Immature natural killer cell (primary cell): ENCODE results near the gene CCDC15. TPM values are rescaled to one million over a fixed set of nuclear protein-coding genes. Genes with fewer than 3 reads are reported as not detected.
"Not testable (repeated sequence)": the region's sequence is repeated elsewhere in the genome, so short reads cannot be mapped to it uniquely, and the experiment has no call there.

Source experiments
- DNase-seq, 3 donors: peaks; one replicate each; pipeline ENCODE4 v3.0.0; 2022; ENCODE audit warnings: mixed read lengths in 1 of 3
- H3K27ac Mint-ChIP-seq, 6 donors: one replicate each; pipeline ENCODE4 v1.8.0; 2020; ENCODE audit warnings: mixed read lengths in 6 of 6, mild to moderate bottlenecking in 5 of 6, inconsistent platforms in 4 of 6, moderate library complexity in 3 of 6
- H3K27me3 Mint-ChIP-seq, 3 donors: one replicate each; pipeline ENCODE4 v1.8.0; 2020 to 2021; ENCODE audit warnings: low read depth in 3 of 3, mild to moderate bottlenecking in 3 of 3, mixed read lengths in 3 of 3, moderate library complexity in 3 of 3, inconsistent platforms in 1 of 3
- H3K36me3 Mint-ChIP-seq, 3 donors: one replicate each; pipeline ENCODE4 v1.8.0; 2020; ENCODE audit warnings: mixed read lengths in 3 of 3, inconsistent platforms in 2 of 3, mild to moderate bottlenecking in 2 of 3
- H3K4me1 Mint-ChIP-seq, 2 donors: one replicate each; pipeline ENCODE4 v1.8.0; 2020; ENCODE audit warnings: inconsistent platforms in 2 of 2, mild to moderate bottlenecking in 2 of 2, mixed read lengths in 2 of 2, moderate library complexity in 1 of 2
- H3K4me3 Mint-ChIP-seq, 5 donors: one replicate each; pipeline ENCODE4 v1.8.0; 2020; ENCODE audit warnings: mild to moderate bottlenecking in 5 of 5, mixed read lengths in 5 of 5, inconsistent platforms in 3 of 5, moderate library complexity in 3 of 5
- H3K9me3 Mint-ChIP-seq, 6 donors: one replicate each; pipeline ENCODE4 v1.8.0; 2020; ENCODE audit warnings: mild to moderate bottlenecking in 6 of 6, mixed read lengths in 6 of 6, inconsistent platforms in 4 of 6, moderate library complexity in 3 of 6
- polyA plus RNA-seq, 3 donors: library from polyadenylated mRNA; unstranded; fragments of 300-500 nt; fragmentation: Illumina TruSeq; gene quantifications; one replicate each; pipeline ENCODE4 v1.2.3, GENCODE V29; 2021

Gene CCDC15
- polyA plus RNA-seq, 3 donors from 2014 or later: 0.50 to 2.7 (median 1.6) TPM

DNA sequence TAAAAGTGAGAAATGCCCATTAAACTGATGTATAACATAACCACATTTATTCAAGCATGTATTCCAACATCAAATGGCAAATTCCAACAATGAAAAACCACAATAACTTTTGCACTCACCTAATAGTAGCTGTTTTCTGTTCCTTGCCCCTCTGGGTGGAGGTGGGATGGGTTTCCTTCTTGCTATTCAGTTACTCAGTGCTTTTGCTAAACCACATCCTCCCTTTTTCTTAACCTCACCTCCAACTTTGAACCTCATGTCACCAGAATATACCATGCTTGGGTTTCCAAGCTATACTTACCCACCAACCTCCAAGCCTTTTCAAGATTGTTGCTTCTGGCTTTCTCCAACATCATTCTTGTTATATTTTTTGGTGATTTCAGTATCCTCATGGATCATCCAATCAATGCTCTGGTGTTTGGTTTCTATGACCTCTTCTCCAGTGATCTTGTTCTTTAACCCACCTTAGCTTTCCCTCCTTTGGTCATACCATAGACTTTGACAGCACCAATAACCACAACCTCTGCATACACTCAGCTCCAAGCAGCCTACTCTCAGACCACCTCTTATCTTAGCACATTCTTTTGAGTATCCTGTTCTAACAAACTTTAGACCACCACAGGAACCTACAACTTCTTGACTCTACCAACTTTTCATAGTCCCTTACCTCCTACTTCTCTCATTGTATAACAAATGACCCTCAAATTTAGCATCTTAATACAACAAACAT, 3.2 kb upstream of the CCDC15 start:
- Mint-ChIP-seq H3K4me3 (no peak overlapping the region), H3K4me1 (peaks cover 5 to 11% of the 10 kb centered on the region in 2 donors), H3K36me3 (peaks cover 7 to 8% (median 7%) of the 10 kb centered on the region in 3 donors), H3K9me3 (peaks cover 2 to 13% (median 8%) of the 10 kb centered on the region in 6 donors), H3K27me3 (peaks cover 0 to 3% (median 0%) of the 10 kb centered on the region in 3 donors), H3K27ac (peak overlapping the region in 1 of 6 donors; percentile 32)
- peak; percentile 18 to 41 (median 28) for DNase-seq

DNA sequence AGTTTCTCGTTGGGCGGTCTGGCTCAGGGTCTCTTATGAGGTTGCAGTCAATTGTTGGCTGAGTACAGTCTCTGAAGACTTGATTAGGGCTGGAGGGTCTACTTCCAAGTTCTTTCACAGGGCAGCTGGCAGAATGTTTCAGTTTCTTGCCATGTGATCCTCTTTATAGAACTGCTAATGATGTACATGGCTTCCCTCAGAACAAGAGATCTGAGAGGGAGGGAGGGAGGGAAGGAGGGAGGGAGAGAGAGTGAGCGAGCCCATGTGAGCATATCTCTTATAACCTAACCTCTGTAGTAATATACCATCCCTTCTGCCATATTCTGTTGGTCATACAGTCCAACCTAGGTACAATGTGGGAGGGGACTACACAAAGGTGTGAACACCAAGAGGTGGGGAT, 2.7 kb upstream of the CCDC15 start:
- H3K4me3 Mint-ChIP-seq: no peak overlapping the region
- peaks cover 0 to 3% (median 0%) of the 10 kb centered on the region in 3 donors for H3K27me3 Mint-ChIP-seq
- H3K27ac Mint-ChIP-seq: no peak overlapping the region
- H3K36me3 Mint-ChIP-seq: peaks cover 5 to 8% (median 7%) of the 10 kb centered on the region in 3 donors
- H3K9me3 Mint-ChIP-seq: peaks cover 2 to 13% (median 8%) of the 10 kb centered on the region in 6 donors
- DNase-seq: no peak
- H3K4me1 Mint-ChIP-seq: peaks cover 5 to 11% of the 10 kb centered on the region in 2 donors

DNA sequence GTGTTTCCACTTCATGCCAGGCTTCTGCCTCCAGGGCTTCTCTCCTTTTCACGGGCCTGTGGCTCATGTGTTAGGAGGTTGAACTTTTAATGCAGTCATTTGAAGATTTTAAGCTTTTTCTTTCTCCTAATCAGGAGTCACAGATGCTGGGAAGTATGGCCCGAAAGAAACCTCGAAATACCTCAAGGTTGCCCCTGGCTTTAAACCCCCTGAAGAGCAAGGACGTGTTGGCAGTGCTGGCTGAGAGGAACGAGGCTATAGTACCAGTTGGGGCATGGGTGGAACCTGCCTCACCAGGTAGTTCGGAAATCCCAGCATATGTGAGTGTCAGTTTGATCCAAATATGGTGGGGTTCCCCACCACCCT, 571 bp downstream of the CCDC15 start:
- Mint-ChIP-seq H3K9me3 (peaks cover 0 to 2% (median 0%) of the 10 kb centered on the region in 6 donors), H3K36me3 (peaks cover 0 to 3% (median 0%) of the 10 kb centered on the region in 3 donors), H3K4me1 (peaks cover 0 to under 1% of the 10 kb centered on the region in 2 donors), H3K4me3 (no peak overlapping the region), H3K27me3 (peaks cover 0 to 2% (median 0%) of the 10 kb centered on the region in 3 donors), H3K27ac (no peak overlapping the region)
- no peak for DNase-seq

DNA sequence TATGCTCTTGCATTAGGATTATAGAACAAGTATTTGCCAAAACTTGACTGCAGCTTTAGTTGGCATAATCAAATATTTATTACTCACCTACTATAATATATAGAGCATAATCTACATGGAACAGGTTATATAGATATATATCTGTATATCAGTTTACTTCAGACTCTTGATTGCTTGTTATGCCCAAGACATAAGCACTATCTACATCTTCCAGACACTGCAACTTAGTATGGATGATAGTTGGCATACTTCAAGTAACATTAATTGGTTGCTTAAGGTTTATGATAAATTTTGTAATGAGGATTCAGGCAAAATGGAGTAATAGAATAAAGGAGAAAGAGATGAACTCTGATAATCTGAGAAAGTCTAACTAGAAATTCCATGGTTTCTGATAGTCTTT, 1.0 kb downstream of the CCDC15 start:
- Mint-ChIP-seq H3K9me3 (peaks cover 0 to 1% (median 0%) of the 10 kb centered on the region in 6 donors), H3K27ac (no peak overlapping the region), H3K27me3 (peaks cover 0 to 2% (median 0%) of the 10 kb centered on the region in 3 donors), H3K36me3 (peaks cover 0 to 3% (median 0%) of the 10 kb centered on the region in 3 donors), H3K4me3 (peak overlapping the region in 1 of 5 donors; percentile 22), H3K4me1 (no peaks in the 10 kb centered on the region)
- no peak for DNase-seq

DNA sequence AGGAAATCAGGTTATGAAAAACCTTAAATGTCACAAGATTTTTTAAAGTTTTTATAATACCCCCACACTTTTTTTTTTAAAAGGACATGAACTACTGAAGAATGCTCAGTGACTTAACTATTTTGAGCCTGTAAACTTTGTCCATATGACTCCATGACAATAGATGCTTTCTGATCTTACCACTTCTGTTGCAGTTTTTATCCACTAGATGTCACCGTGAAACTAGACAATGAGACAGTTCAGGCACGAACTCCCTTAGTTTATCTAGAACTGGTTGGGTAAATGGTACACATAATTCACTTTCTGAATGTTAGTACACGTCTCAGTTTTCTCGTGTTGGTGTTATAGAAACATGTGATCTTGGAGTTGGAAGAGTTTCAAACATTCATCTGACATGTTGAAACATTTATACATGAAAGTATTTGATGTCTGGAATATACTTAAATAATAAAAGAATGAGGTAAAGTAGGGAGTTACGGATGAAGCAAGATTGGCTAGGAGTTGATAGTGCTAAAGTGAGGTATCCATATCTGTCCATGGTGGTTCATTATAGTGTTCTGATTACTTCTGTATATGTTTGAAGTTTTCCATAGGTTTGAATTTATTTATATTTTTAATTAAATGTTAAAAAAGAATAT, 8.1 kb downstream of the CCDC15 start:
- no peak overlapping the region for H3K4me3 Mint-ChIP-seq
- no peaks in the 10 kb centered on the region for H3K4me1 Mint-ChIP-seq
- peaks cover 0 to 4% (median 0%) of the 10 kb centered on the region in 3 donors for H3K27me3 Mint-ChIP-seq
- no peak overlapping the region for H3K27ac Mint-ChIP-seq
- H3K36me3 Mint-ChIP-seq: peaks cover 0 to 3% (median 0%) of the 10 kb centered on the region in 3 donors
- H3K9me3 Mint-ChIP-seq: no peaks in the 10 kb centered on the region
- DNase-seq: peak; percentile 50 to 65 (median 59)

DNA sequence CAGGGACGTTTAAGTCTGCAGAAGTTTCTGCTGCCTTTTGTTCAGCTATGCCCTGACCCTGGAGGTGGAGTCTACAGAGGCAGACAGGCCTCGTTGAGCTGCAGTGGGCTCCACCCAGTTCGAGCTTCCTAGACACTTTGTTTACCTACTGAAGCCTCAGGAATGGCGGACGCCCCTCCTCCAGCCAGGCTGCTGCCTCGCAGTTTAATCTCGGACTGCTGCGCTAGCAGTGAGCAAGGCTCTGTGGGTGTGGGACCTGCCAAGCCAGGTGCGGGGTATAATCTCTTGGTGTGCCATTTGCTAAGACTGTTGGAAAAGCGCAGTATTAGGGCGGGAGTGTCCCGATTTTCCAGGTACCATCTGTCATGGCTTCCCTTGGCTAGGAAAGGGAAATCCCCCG, 14.2 kb downstream of the CCDC15 start:
- H3K27ac Mint-ChIP-seq, H3K4me1 Mint-ChIP-seq, H3K9me3 Mint-ChIP-seq, H3K27me3 Mint-ChIP-seq, DNase-seq, H3K36me3 Mint-ChIP-seq, H3K4me3 Mint-ChIP-seq: not testable (repeated sequence)

DNA sequence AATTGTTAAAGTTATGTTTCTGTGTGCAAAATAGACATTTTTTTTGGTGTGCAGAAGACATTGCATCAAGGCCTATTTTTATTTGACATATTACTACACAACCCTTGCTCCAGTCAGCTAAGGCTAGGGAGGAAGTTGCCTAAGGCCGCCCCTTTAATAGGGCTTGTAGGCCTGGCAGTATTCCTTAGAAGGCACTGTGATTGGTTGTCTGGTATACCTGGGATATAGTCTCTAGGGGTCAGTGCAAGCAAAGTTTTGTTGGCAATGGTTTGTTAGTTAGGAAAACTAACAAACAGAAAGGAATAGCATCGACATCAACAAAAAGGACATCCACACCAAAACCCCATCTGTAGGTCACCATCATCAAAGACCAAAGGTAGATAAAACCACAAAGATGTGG, 16.9 kb downstream of the CCDC15 start:
- DNase-seq: no peak
- Mint-ChIP-seq H3K4me1 (no peaks in the 10 kb centered on the region), H3K9me3 (no peaks in the 10 kb centered on the region), H3K27me3 (no peaks in the 10 kb centered on the region), H3K4me3 (no peak overlapping the region), H3K36me3 (peaks cover 0 to 5% (median 0%) of the 10 kb centered on the region in 3 donors), H3K27ac (no peak overlapping the region)

DNA sequence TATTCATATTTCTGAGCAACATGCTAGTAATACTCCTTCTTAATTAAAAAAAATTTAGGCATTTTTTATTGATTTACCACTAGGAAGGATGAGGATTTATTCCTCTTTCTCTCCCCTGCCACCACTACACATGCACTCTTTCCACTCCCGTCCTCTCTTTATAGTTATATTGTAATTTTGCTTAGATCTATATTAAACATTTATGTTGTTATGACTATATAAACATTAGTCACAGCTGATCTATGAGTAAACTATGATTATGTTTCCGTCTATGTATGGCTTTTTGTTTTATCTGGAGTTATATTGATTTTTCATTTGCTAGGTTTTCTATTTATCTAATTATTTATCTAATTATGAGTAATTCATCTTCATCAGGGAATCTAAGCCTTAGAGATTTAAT, 17.8 kb downstream of the CCDC15 start:
- Mint-ChIP-seq H3K27me3 (no peaks in the 10 kb centered on the region), H3K4me1 (no peaks in the 10 kb centered on the region), H3K27ac (no peak overlapping the region), H3K9me3 (no peaks in the 10 kb centered on the region), H3K4me3 (no peak overlapping the region), H3K36me3 (peaks cover 0 to 5% (median 0%) of the 10 kb centered on the region in 3 donors)
- no peak for DNase-seq

DNA sequence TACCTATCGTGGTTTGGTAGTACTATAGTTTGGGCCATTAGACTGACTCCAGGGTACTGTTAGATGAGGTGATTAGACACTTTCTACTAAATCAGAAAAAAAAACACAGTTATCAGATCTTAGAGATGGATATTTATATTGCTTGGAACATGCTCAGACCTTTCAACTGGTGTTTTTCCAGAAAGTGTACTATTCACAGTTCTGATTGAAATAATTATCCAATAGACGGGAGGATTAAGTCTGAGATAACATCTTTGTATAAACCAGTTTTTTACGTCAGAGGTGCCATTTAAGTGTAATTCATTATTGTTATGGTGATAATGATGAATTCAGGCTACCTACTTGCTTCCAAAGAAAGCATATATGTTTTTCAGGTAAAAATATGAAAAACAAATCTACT, 22.5 kb downstream of the CCDC15 start:
- H3K36me3 Mint-ChIP-seq: peaks cover 33 to 43% (median 36%) of the 10 kb centered on the region in 3 donors
- H3K27ac Mint-ChIP-seq: no peak overlapping the region
- peaks cover 0 to 19% (median 11%) of the 10 kb centered on the region in 6 donors for H3K9me3 Mint-ChIP-seq
- peaks cover 0 to 2% of the 10 kb centered on the region in 2 donors for H3K4me1 Mint-ChIP-seq
- DNase-seq: no peak
- H3K27me3 Mint-ChIP-seq: no peaks in the 10 kb centered on the region
- no peak overlapping the region for H3K4me3 Mint-ChIP-seq

DNA sequence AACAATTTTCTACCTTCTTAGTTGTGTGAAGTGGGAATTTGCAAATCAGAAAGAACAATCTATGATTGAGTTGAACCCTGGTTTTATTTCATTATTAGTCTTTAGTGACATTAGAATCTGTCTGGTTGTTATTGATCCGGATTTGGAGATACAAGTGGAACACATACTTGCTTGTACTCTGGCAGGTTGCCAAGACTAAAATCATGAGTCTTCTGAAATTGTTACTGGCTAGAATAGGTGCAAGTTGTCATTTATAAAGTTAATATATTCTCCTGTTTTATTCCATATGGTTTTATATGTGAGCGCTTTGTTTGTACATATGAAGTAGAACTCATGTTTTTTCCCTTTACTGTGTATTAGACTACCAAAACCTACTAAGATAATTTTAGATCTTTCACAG, 23.0 kb downstream of the CCDC15 start:
- peaks cover 3 to 23% (median 14%) of the 10 kb centered on the region in 6 donors for H3K9me3 Mint-ChIP-seq
- no peak overlapping the region for H3K27ac Mint-ChIP-seq
- H3K36me3 Mint-ChIP-seq: peaks cover 37 to 48% (median 40%) of the 10 kb centered on the region in 3 donors
- H3K4me3 Mint-ChIP-seq: no peak overlapping the region
- DNase-seq: no peak
- H3K4me1 Mint-ChIP-seq: peaks cover 0 to 2% of the 10 kb centered on the region in 2 donors
- peaks cover 0 to 1% (median 0%) of the 10 kb centered on the region in 3 donors for H3K27me3 Mint-ChIP-seq

DNA sequence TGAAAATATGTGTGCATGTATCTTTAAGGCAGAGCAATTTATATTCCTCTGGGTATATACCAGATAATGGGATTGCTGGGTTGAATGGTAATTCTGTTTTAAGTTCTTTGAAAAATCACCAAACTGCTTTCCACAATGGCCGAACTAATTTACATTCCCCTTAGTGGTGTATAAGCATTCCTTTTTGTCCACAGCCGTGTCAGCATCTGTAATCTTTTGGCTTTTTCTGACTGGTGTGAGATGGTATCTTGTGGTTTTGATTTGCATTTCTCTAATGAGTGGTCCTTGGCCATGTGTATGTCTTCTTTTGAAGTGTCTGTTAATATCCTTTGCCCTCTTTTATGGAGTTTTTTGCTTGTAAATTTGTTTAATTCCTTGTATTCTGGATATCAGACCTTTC, 24.3 kb downstream of the CCDC15 start:
- H3K4me3 Mint-ChIP-seq: no peak overlapping the region
- DNase-seq: no peak
- H3K36me3 Mint-ChIP-seq: peaks cover 50 to 61% (median 53%) of the 10 kb centered on the region in 3 donors
- peaks cover 13 to 30% (median 21%) of the 10 kb centered on the region in 6 donors for H3K9me3 Mint-ChIP-seq
- peaks cover 0 to 2% of the 10 kb centered on the region in 2 donors for H3K4me1 Mint-ChIP-seq
- peaks cover 0 to 2% (median 0%) of the 10 kb centered on the region in 3 donors for H3K27me3 Mint-ChIP-seq
- H3K27ac Mint-ChIP-seq: no peak overlapping the region

DNA sequence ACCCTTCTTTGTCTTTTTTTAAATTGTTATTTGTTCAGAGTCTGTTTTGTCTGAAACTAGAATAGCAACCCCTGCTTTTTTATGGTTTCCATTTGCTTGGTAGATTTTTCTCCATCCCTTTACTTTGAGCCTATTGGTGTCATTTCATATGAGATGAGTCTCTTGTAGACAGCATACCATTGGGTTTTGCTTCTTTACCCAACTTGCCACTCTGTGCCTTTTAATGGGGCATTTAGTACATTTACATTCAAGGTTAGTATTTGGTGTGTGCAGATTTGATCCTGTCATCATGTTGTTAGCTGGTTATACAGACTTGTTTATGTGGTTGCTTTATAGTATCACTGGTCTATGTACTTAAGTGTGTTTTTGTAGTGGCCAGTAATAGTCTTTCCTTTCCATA, 28.0 kb downstream of the CCDC15 start:
- Mint-ChIP-seq H3K27me3 (peaks cover 0 to 4% (median 0%) of the 10 kb centered on the region in 3 donors), H3K4me3 (no peak overlapping the region), H3K27ac (no peak overlapping the region), H3K36me3 (peaks cover 65 to 82% (median 65%) of the 10 kb centered on the region in 3 donors), H3K9me3 (peaks cover 13 to 30% (median 21%) of the 10 kb centered on the region in 6 donors), H3K4me1 (peaks cover 0 to 2% of the 10 kb centered on the region in 2 donors)
- no peak for DNase-seq

DNA sequence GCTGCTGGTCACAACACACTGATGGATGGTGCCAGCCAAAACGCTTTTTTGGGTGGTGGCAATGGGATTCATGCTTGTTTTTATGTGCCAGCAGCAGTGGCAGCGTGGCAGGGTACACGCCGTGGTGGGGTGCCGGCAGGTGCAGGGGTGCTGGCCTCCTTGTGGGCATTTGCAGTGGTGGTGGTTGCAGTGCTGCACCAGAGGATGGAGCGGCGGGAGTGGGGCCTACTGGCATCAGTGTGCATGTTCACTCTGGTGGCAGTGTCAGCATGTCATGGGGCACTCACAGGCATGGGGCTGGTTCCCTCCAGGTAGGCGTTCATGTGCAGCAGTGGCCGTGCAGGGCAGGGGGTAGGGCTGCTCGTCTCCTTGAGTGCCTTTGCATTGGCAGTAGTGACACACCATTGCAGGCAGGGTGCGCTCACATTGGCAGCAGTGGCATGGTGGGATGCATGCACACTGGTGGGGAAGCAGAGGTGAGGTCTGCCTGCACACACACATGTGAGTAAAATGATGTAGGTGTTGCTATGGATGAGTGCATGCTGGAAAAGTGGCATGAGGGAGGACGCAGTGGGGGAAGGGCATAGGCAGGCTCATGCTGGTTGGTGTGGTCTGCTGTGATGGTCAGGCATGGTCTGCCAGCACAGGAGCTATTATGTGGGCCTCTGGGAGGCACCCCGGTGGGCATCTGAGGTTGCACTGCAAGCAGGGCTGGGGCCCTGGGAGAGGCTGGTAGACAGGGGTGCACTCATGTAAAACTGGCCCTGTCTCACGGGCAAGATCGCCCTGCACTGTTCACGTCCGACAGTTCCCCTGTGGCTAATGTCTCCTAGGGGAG, 29.9 kb downstream of the CCDC15 start:
- Mint-ChIP-seq H3K27me3 (peaks cover 0 to 4% (median 0%) of the 10 kb centered on the region in 3 donors), H3K9me3 (peaks cover 13 to 30% (median 21%) of the 10 kb centered on the region in 6 donors), H3K36me3 (peaks cover 65 to 80% (median 66%) of the 10 kb centered on the region in 3 donors), H3K4me1 (peaks cover 0 to 2% of the 10 kb centered on the region in 2 donors), H3K27ac (no peak overlapping the region), H3K4me3 (no peak overlapping the region)
- no peak for DNase-seq
